Mesenchymal stem cell (in vitro differentiated cells and primary cell): ENCODE results near the gene UQCR11.

Source experiments
- DNase-seq: peaks from one replicate; pipeline ENCODE4 v3.0.0-alpha.2; 2013
- H2AFZ ChIP-seq: one replicate; pipeline ENCODE4 v1.6.1; 2013; ENCODE audit warnings: low read depth, mild to moderate bottlenecking, control low read depth, inconsistent platforms, low read length, moderate library complexity
- H2AK5ac ChIP-seq: 2 replicates; pipeline ENCODE4 v1.6.1; 2013; ENCODE audit warnings: low read length, moderate library complexity, mild to moderate bottlenecking, inconsistent platforms; ENCODE audit not compliant: severe bottlenecking
- H2BK120ac ChIP-seq: one replicate; pipeline ENCODE4 v1.6.1; 2013; ENCODE audit warnings: low read depth, mild to moderate bottlenecking, inconsistent platforms, low read length, moderate library complexity
- H2BK12ac ChIP-seq, 2 experiments: one replicate each; pipeline ENCODE4 v1.6.1; 2013; ENCODE audit warnings: inconsistent platforms in 2 of 2, low read length in 2 of 2, mild to moderate bottlenecking in 2 of 2, moderate library complexity in 2 of 2, control low read depth in 1 of 2
- H2BK15ac ChIP-seq: one replicate; pipeline ENCODE4 v1.6.1; 2013; ENCODE audit warnings: mild to moderate bottlenecking, low read depth, inconsistent platforms; ENCODE audit not compliant: poor library complexity, severe bottlenecking
- H2BK5ac ChIP-seq: 2 replicates; pipeline ENCODE4 v1.6.1; 2013; ENCODE audit warnings: low read depth, mild to moderate bottlenecking, low read length, control low read depth, inconsistent platforms; ENCODE audit not compliant: poor library complexity, severe bottlenecking
- H3K14ac ChIP-seq, 2 experiments: one replicate each; pipeline ENCODE4 v1.6.1; 2013; ENCODE audit warnings: inconsistent platforms in 2 of 2, low read length in 2 of 2, control low read depth in 1 of 2, mild to moderate bottlenecking in 1 of 2, moderate library complexity in 1 of 2
- H3K18ac ChIP-seq, 2 experiments: one replicate each; pipeline ENCODE4 v1.6.1; 2013; ENCODE audit warnings: inconsistent platforms in 2 of 2, low read length in 2 of 2, control low read depth in 1 of 2, low read depth in 1 of 2, mild to moderate bottlenecking in 1 of 2
- H3K23ac ChIP-seq, 2 experiments: one replicate each; pipeline ENCODE4 v1.6.1; 2013; ENCODE audit warnings: inconsistent platforms in 2 of 2, low read length in 2 of 2, mild to moderate bottlenecking in 2 of 2, moderate library complexity in 2 of 2, control low read depth in 1 of 2
- H3K27ac ChIP-seq: 2 replicates; pipeline ENCODE4 v1.5.1; 2013; ENCODE audit warnings: mild to moderate bottlenecking, moderate library complexity, low read length, control low read depth, inconsistent platforms; ENCODE audit not compliant: poor library complexity, severe bottlenecking
- H3K27me3 ChIP-seq, 2 experiments: 2 replicates each; pipeline versions ENCODE4 v1.6.1 to v1.7.0; 2013; ENCODE audit warnings: low read length in 2 of 2, mild to moderate bottlenecking in 2 of 2, moderate library complexity in 2 of 2, control low read depth in 1 of 2, inconsistent platforms in 1 of 2; ENCODE audit not compliant: control insufficient read depth in 1 of 2, insufficient read depth in 1 of 2
- H3K36me3 ChIP-seq, 2 experiments: 2 replicates each; pipeline versions ENCODE4 v1.6.1 to v1.7.0; 2013; ENCODE audit warnings: low read length in 2 of 2, control low read depth in 1 of 2, inconsistent platforms in 1 of 2, low read depth in 1 of 2, mild to moderate bottlenecking in 1 of 2; ENCODE audit not compliant: insufficient read depth in 2 of 2, control insufficient read depth in 1 of 2
- H3K4ac ChIP-seq, 2 experiments: one replicate each; pipeline ENCODE4 v1.6.1; 2013; ENCODE audit warnings: inconsistent platforms in 2 of 2, low read length in 2 of 2, mild to moderate bottlenecking in 2 of 2, moderate library complexity in 2 of 2, control low read depth in 1 of 2, low read depth in 1 of 2
- H3K4me1 ChIP-seq: 2 replicates; pipeline ENCODE4 v1.6.1; 2013; ENCODE audit warnings: low read depth, low read length, control low read depth; ENCODE audit not compliant: control insufficient read depth, insufficient read depth
- H3K4me2 ChIP-seq: 2 replicates; pipeline ENCODE4 v1.6.1; 2013; ENCODE audit warnings: low read length, mild to moderate bottlenecking, inconsistent platforms; ENCODE audit not compliant: poor library complexity, severe bottlenecking
- H3K4me3 ChIP-seq, 2 experiments: 2 replicates each; pipeline versions ENCODE4 v1.5.1 to v1.7.0; 2013; ENCODE audit warnings: low read length in 2 of 2, mild to moderate bottlenecking in 2 of 2, control low read depth in 1 of 2, low read depth in 1 of 2; ENCODE audit not compliant: insufficient read depth in 1 of 2
- H3K79me1 ChIP-seq: replicated peaks from 2 replicates; pipeline ENCODE4 v1.6.1; 2013; ENCODE audit warnings: mild to moderate bottlenecking, control low read depth, low read length, inconsistent platforms; ENCODE audit not compliant: poor library complexity, severe bottlenecking
- H3K9ac ChIP-seq: 2 replicates; pipeline ENCODE4 v1.7.0; 2013; ENCODE audit warnings: mild to moderate bottlenecking, low read length, moderate library complexity
- H3K9me3 ChIP-seq: 2 replicates; pipeline ENCODE4 v1.7.0; 2013; ENCODE audit warnings: mild to moderate bottlenecking, low read length; ENCODE audit not compliant: control insufficient read depth
- H4K8ac ChIP-seq: one replicate; pipeline ENCODE4 v1.6.1; 2013; ENCODE audit warnings: inconsistent platforms, mild to moderate bottlenecking, low read length, moderate library complexity
- H4K91ac ChIP-seq: one replicate; pipeline ENCODE4 v1.6.1; 2013; ENCODE audit warnings: mild to moderate bottlenecking, low read length, inconsistent platforms
- WGBS: methylation state at CpG from one replicate; pipeline ENCODE4 v1.1.7; 2013; ENCODE audit warnings: mixed read lengths; 5-methylcytosine and 5-hydroxymethylcytosine counted together

UQCR11 gene

GRCh38 chr19:1566392-1567115, 38.7 kb downstream of the UQCR11 start:
- H3K4me3 ChIP-seq, result peak overlapping the region; percentile 82 to 93
- H2BK5ac ChIP-seq, result peak overlapping the region; percentile 96
- peak overlapping the region; percentile 97 for H2BK120ac ChIP-seq
- H3K4me2 ChIP-seq, result peak overlapping the region; percentile 82
- under 1% methylated on average over 29 of the region's 42 CpGs for WGBS
- no peaks in the 10 kb centered on the region for H3K9me3 ChIP-seq
- H4K91ac ChIP-seq, result peak overlapping the region; percentile 94
- DNase-seq, result peak; percentile 87
- peaks cover 25% of the 10 kb centered on the region for H3K4me1 ChIP-seq
- no peak overlapping the region for H2BK12ac ChIP-seq
- H4K8ac ChIP-seq, result peak overlapping the region; percentile 79
- no peak overlapping the region for H2AFZ ChIP-seq
- H3K14ac ChIP-seq, result peak overlapping the region in 1 of 2 experiments; percentile 37
- peak overlapping the region; percentile 74 for H2AK5ac ChIP-seq
- H3K36me3 ChIP-seq, result peaks cover 0 to 34% of the 10 kb centered on the region in 2 experiments
- peak overlapping the region; percentile 90 to 98 for H3K18ac ChIP-seq
- H3K23ac ChIP-seq, result no peak overlapping the region
- H3K27me3 ChIP-seq, result peaks cover 0 to 8% of the 10 kb centered on the region in 2 experiments
- peaks cover 7% of the 10 kb centered on the region for H3K79me1 ChIP-seq
- H3K9ac ChIP-seq, result peak overlapping the region; percentile 90
- no peak overlapping the region for H2BK15ac ChIP-seq
- H3K27ac ChIP-seq, result peak overlapping the region; percentile 90
- peak overlapping the region; percentile 94 to 97 for H3K4ac ChIP-seq

GRCh38 chr19:1563251-1563650, 42.0 kb downstream of the UQCR11 start:
- H3K79me1 ChIP-seq, result no peaks in the 10 kb centered on the region
- peak overlapping the region; percentile 25 for H3K4me2 ChIP-seq
- H2AFZ ChIP-seq, result no peak overlapping the region
- H3K4me3 ChIP-seq, result no peak overlapping the region
- H4K91ac ChIP-seq, result no peak overlapping the region
- H2BK12ac ChIP-seq, result no peak overlapping the region
- no peak overlapping the region for H2BK5ac ChIP-seq
- H3K18ac ChIP-seq, result no peak overlapping the region
- WGBS, result 100% methylated on average over 6 of the region's 6 CpGs
- H3K27ac ChIP-seq, result no peak overlapping the region
- H2BK15ac ChIP-seq, result no peak overlapping the region
- H3K4ac ChIP-seq, result no peak overlapping the region
- H2BK120ac ChIP-seq, result no peak overlapping the region
- H3K9ac ChIP-seq, result no peak overlapping the region
- H3K14ac ChIP-seq, result no peak overlapping the region
- H4K8ac ChIP-seq, result no peak overlapping the region
- H3K9me3 ChIP-seq, result no peaks in the 10 kb centered on the region
- H3K36me3 ChIP-seq, result peaks cover 0 to 56% of the 10 kb centered on the region in 2 experiments
- H3K23ac ChIP-seq, result peak overlapping the region in 1 of 2 experiments; percentile 72
- H3K4me1 ChIP-seq, result peaks cover 35% of the 10 kb centered on the region
- no peaks in the 10 kb centered on the region for H3K27me3 ChIP-seq
- no peak overlapping the region for H2AK5ac ChIP-seq
- no peak for DNase-seq

GRCh38 chr19:1561236-1561842, 43.9 kb downstream of the UQCR11 start:
- peaks cover 5% of the 10 kb centered on the region for H3K79me1 ChIP-seq
- H3K36me3 ChIP-seq, result peaks cover 0 to 64% of the 10 kb centered on the region in 2 experiments
- H3K9ac ChIP-seq, result no peak overlapping the region
- no peak overlapping the region for H2BK15ac ChIP-seq
- no peak overlapping the region for H4K91ac ChIP-seq
- over 99% methylated on average over 17 of the region's 17 CpGs for WGBS
- H2AK5ac ChIP-seq, result no peak overlapping the region
- peaks cover 36% of the 10 kb centered on the region for H3K4me1 ChIP-seq
- H4K8ac ChIP-seq, result no peak overlapping the region
- H2BK12ac ChIP-seq, result no peak overlapping the region
- H3K23ac ChIP-seq, result peak overlapping the region in 1 of 2 experiments; percentile 41
- no peak for DNase-seq
- H2BK5ac ChIP-seq, result no peak overlapping the region
- H2AFZ ChIP-seq, result no peak overlapping the region
- H3K4me2 ChIP-seq, result no peak overlapping the region
- H2BK120ac ChIP-seq, result no peak overlapping the region
- H3K14ac ChIP-seq, result no peak overlapping the region
- H3K27me3 ChIP-seq, result no peaks in the 10 kb centered on the region
- no peak overlapping the region for H3K4me3 ChIP-seq
- no peaks in the 10 kb centered on the region for H3K9me3 ChIP-seq
- H3K27ac ChIP-seq, result no peak overlapping the region
- no peak overlapping the region for H3K18ac ChIP-seq
- no peak overlapping the region for H3K4ac ChIP-seq

GRCh38 chr19:1560286-1560882, 44.9 kb downstream of the UQCR11 start:
- Histone ChIP-seq H3K4ac (no peak overlapping the region), H3K27ac (no peak overlapping the region), H3K36me3 (peaks cover 0 to 67% of the 10 kb centered on the region in 2 experiments), H3K4me2 (no peak overlapping the region), H4K8ac (no peak overlapping the region), H3K18ac (no peak overlapping the region), H3K4me3 (no peak overlapping the region), H2BK15ac (no peak overlapping the region), H2AFZ (no peak overlapping the region), H3K27me3 (no peaks in the 10 kb centered on the region), H3K14ac (no peak overlapping the region), H3K9me3 (no peaks in the 10 kb centered on the region), H2BK5ac (no peak overlapping the region), H3K4me1 (peaks cover 31% of the 10 kb centered on the region), H2BK12ac (no peak overlapping the region), H2AK5ac (no peak overlapping the region), H3K79me1 (peaks cover 9% of the 10 kb centered on the region), H3K23ac (no peak overlapping the region), H4K91ac (no peak overlapping the region), H2BK120ac (no peak overlapping the region), H3K9ac (peak overlapping the region; percentile 6)
- DNase-seq, result no peak
- 97% methylated on average over 25 of the region's 25 CpGs for WGBS
